ENCODE results near the gene YAF2. TPM values are rescaled to one million over a fixed set of nuclear protein-coding genes. Genes with fewer than 3 reads are reported as not detected.
"Not testable (repeated sequence)": the region's sequence is repeated elsewhere in the genome, so short reads cannot be mapped to it uniquely, and the experiment has no call there.

Gene YAF2
- total RNA-seq, 2 donors from 2014 or later = 10.0 to 14.4 TPM

DNA sequence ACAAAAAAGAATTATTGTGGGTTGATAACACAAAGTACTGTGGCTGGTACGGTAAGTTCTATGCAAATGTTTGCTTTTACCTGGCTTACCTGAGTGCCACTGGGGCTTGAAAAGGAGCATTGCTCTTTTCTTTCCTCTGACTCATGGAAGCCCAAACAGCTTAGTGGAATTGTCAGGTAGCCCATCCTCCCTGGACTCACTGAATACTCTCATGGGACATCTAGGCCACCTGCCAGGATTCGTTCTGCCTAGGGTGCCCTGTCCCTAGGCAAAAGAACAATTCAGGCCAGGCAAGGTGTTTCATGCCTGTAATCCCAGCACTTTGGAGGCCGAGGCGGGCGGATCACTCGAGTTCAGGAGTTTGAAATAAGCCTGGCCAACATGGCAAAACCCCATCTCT, 22.5 kb upstream of the YAF2 start:
- H3K9me3 ChIP-seq = no peaks in the 10 kb centered on the region
- 77% methylated on average over 6 of the region's 6 CpGs for WGBS
- H3K4me3 ChIP-seq = no peak overlapping the region
- TF ChIP-seq, protein P1, sequence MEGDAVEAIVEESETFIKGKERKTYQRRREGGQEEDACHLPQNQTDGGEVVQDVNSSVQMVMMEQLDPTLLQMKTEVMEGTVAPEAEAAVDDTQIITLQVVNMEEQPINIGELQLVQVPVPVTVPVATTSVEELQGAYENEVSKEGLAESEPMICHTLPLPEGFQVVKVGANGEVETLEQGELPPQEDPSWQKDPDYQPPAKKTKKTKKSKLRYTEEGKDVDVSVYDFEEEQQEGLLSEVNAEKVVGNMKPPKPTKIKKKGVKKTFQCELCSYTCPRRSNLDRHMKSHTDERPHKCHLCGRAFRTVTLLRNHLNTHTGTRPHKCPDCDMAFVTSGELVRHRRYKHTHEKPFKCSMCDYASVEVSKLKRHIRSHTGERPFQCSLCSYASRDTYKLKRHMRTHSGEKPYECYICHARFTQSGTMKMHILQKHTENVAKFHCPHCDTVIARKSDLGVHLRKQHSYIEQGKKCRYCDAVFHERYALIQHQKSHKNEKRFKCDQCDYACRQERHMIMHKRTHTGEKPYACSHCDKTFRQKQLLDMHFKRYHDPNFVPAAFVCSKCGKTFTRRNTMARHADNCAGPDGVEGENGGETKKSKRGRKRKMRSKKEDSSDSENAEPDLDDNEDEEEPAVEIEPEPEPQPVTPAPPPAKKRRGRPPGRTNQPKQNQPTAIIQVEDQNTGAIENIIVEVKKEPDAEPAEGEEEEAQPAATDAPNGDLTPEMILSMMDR (IDR thresholded peaks at IDR 0.05) = no peak
- TF ChIP-seq POLR2AphosphoS5 (IDR thresholded peaks at IDR 0.05) = no peak
- no peak for TF ChIP-seq POLR2A (IDR thresholded peaks at IDR 0.05)
- no peak overlapping the region for H3K27ac ChIP-seq
- H3K27me3 ChIP-seq (replicated peaks; ENCODE audit: insufficient read depth) = no peaks in the 10 kb centered on the region
- no peaks in the 10 kb centered on the region for H3K36me3 ChIP-seq
- intact Hi-C loops (cut with DNase I) = no loop called here
- no peaks in the 10 kb centered on the region for H3K4me1 ChIP-seq (replicated peaks)
- DNase-seq (ENCODE audit: low spot score) = no peak

DNA sequence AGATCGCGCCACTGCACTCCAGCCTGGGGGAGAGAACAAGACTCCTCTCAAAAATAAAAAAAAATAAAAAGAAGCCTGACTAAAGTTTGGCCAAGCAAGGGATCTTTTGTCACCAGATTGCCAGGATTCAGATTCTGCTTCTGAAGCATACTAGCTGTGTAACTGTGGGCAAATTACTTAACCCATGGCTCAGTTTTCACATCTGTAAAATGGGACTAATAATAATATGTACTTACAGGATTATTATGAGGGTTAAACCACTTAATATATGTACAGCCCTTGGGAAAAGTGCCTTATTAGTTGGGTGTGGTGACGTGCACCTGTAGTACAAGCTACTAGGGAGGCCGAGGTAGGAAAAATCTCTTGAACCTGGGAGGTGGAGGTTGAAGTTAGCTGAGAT, 21.7 kb upstream of the YAF2 start:
- intact Hi-C loops (cut with DNase I) = no loop called here
- Histone ChIP-seq H3K4me3 (no peak overlapping the region), H3K36me3 (no peaks in the 10 kb centered on the region), H3K27me3 (replicated peaks; ENCODE audit: insufficient read depth) (no peaks in the 10 kb centered on the region), H3K9me3 (no peaks in the 10 kb centered on the region), H3K4me1 (replicated peaks) (no peaks in the 10 kb centered on the region), H3K27ac (no peak overlapping the region)
- no peak for DNase-seq (ENCODE audit: low spot score)
- TF ChIP-seq, protein P1 (IDR thresholded peaks at IDR 0.05) = no peak
- TF ChIP-seq POLR2A (IDR thresholded peaks at IDR 0.05) (no peak), POLR2AphosphoS5 (IDR thresholded peaks at IDR 0.05) (no peak)
- 94% methylated on average over 4 of the region's 4 CpGs for WGBS

DNA sequence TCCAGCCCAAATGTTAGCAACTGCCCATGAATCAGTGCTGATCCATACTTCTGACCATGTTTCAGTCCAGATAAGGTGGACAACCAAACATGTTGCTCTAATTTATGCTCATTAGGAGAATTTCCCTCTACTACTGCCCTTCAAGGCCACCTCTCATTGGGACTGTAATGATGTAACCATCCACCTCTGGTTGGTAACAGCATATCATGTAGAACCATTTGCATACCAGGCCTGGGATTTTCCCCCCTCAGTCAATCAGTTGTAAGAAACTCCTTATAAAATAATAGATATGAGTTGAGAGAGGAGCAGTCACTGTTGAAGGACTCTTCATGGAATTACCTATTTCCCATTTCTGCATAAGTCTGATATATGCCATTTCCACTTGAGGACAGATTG, 17.8 kb upstream of the YAF2 start:
- Histone ChIP-seq H3K4me3 (no peak overlapping the region), H3K27ac (no peak overlapping the region), H3K36me3 (no peaks in the 10 kb centered on the region), H3K27me3 (replicated peaks; ENCODE audit: insufficient read depth) (no peaks in the 10 kb centered on the region), H3K4me1 (replicated peaks) (no peaks in the 10 kb centered on the region), H3K9me3 (no peaks in the 10 kb centered on the region)
- intact Hi-C loops (cut with DNase I) = no loop called here
- DNase-seq (ENCODE audit: low spot score) = no peak
- TF ChIP-seq POLR2AphosphoS5 (IDR thresholded peaks at IDR 0.05) (no peak), POLR2A (IDR thresholded peaks at IDR 0.05) (no peak)
- TF ChIP-seq, protein P1 (IDR thresholded peaks at IDR 0.05) = no peak

DNA sequence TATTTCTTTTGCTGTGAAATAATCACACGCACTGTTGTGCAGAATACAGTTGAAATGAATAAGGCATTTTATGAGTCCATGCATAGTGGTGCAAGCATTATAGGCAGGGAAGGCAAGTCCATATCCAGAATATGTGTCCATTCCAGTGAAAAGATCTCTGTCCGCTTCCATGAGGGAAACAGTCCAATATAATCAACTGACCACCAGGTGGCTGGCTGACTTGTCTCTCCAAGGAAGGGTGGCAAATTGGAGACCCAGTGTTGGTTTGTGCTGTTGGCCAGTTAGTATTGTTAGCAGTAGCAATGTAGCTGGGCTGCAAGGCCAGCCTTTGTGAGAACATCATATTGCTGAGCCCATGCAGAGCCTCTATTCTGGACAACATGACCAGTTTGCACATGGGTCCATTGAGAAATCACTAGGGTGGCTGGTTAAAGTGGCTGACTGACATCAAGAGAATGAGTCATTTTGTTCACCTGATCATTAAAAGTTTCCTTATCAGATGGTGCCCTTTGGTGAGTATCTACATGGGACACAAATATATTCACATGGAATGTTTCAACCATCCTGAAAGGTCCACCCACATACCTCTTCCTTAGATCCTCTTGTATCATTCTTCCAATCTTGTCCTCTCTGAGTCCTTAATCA, 17.3 kb upstream of the YAF2 start:
- Histone ChIP-seq H3K27me3 (replicated peaks; ENCODE audit: insufficient read depth) (no peaks in the 10 kb centered on the region), H3K36me3 (no peaks in the 10 kb centered on the region), H3K9me3 (no peaks in the 10 kb centered on the region), H3K4me1 (replicated peaks) (no peaks in the 10 kb centered on the region), H3K4me3 (no peak overlapping the region), H3K27ac (no peak overlapping the region)
- WGBS = 100% methylated on average over 2 of the region's 2 CpGs
- no peak for TF ChIP-seq POLR2A (IDR thresholded peaks at IDR 0.05)
- TF ChIP-seq POLR2AphosphoS5 (IDR thresholded peaks at IDR 0.05) = no peak
- TF ChIP-seq, protein P1 (IDR thresholded peaks at IDR 0.05) = no peak
- intact Hi-C loops (cut with DNase I) = no loop called here
- no peak for DNase-seq (ENCODE audit: low spot score)

DNA sequence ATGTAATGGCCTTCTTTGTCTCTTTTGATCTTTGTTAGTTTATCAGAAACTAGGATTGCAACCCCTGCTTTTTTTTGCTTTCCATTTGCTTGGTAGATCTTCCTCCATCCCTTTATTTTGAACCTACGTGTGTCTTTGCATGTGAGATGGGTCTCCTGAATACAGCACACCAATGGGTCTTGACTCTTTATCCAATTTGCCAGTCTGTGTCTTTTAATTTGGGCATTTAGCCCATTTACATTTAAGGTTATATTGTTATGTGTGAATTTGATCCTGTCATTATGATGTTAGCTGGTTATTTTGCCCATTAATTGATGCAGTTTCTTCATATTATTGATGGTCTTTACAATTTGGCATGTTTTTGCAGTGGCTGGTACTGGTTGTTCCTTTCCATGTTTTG, 14.6 kb upstream of the YAF2 start:
- 93% methylated on average over 1 of the region's 1 CpG for WGBS
- H3K36me3 ChIP-seq; intact Hi-C loops (cut with DNase I); H3K27me3 ChIP-seq (replicated peaks; ENCODE audit: insufficient read depth); H3K9me3 ChIP-seq; DNase-seq (ENCODE audit: low spot score); H3K4me1 ChIP-seq (replicated peaks); H3K4me3 ChIP-seq; H3K27ac ChIP-seq: not testable (repeated sequence)

DNA sequence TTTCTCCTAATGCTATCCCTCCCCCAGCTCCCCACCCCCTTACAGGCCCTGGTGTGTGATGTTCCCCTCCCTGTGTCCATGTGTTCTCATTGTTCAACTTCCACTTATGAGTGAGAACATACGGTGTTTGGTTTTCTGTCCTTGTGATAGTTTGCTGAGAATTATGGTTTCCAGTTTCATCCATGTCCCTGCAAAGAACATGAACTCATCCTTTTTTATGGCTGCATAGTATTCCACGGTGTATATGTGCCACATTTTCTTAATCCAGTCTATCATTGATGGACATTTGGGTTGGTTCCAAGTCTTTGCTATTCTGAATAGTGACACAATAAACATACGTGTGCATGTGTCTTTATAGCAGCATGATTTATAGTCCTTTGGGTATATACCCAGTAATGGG, 11.0 kb upstream of the YAF2 start:
- H3K9me3 ChIP-seq; intact Hi-C loops (cut with DNase I); H3K27ac ChIP-seq; H3K36me3 ChIP-seq; H3K4me3 ChIP-seq; DNase-seq (ENCODE audit: low spot score); H3K4me1 ChIP-seq (replicated peaks); H3K27me3 ChIP-seq (replicated peaks; ENCODE audit: insufficient read depth): not testable (repeated sequence)
- 82% methylated on average over 3 of the region's 3 CpGs for WGBS

All from prostate gland (tissue), 2 donors.